ENCODE results near the gene PCGF3. TPM values are rescaled to one million over a fixed set of nuclear protein-coding genes. Genes with fewer than 3 reads are reported as not detected.
"Not testable (repeated sequence)": the region's sequence is repeated elsewhere in the genome, so short reads cannot be mapped to it uniquely, and the experiment has no call there.

The PCGF3 gene
- total RNA-seq, 1 donor from 2014 or later = 58.5 TPM

DNA sequence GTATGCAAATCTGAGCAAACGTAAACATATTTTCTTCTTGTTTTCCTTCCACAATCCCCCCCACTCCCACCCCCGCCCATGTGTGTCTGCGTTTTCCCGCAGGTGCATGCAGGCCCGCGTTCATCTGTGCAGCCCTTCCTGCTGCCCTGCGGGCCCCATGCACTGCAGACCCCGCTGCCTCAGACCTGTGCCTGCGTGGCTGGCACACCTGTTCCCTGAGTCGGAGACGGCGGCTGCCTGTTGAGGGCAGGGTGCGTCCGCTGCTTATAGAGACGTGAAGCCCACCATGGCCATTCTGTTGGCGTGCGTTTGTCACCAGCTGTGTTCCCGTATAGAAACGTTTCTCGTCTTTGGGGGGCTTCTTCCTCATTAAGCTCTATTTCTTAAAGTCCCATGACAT, 51.5 kb downstream of the PCGF3 start:
- TF ChIP-seq, protein P1, sequence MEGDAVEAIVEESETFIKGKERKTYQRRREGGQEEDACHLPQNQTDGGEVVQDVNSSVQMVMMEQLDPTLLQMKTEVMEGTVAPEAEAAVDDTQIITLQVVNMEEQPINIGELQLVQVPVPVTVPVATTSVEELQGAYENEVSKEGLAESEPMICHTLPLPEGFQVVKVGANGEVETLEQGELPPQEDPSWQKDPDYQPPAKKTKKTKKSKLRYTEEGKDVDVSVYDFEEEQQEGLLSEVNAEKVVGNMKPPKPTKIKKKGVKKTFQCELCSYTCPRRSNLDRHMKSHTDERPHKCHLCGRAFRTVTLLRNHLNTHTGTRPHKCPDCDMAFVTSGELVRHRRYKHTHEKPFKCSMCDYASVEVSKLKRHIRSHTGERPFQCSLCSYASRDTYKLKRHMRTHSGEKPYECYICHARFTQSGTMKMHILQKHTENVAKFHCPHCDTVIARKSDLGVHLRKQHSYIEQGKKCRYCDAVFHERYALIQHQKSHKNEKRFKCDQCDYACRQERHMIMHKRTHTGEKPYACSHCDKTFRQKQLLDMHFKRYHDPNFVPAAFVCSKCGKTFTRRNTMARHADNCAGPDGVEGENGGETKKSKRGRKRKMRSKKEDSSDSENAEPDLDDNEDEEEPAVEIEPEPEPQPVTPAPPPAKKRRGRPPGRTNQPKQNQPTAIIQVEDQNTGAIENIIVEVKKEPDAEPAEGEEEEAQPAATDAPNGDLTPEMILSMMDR (IDR thresholded peaks at IDR 0.05; ENCODE audit: insufficient read depth, low read length, poor library complexity, severe bottlenecking) = no peak
- H3K36me3 ChIP-seq (ENCODE audit: control insufficient read depth, insufficient read depth, low read length) = peaks cover 2% of the 10 kb centered on the region
- no peak for DNase-seq (ENCODE audit: low read depth)

DNA sequence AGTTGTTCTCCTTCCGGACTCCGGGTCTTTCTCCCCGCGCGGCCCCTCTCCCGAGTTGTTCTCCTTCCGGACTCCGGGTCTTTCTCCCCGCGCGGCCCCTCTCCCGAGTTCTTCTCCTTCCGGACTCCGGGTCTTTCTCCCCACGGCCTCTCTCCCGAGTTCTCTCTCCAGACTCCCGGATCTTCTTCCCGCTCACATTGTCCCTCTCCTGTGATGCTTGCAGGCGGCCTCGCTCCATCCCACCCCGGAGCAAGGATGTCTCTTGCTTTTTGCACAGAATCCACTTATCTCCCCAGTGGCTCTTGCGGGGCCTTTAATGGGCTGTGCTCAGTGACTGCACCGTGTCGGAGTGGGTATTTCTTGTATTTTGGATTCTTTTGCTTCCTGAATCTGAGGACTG, 54.2 kb downstream of the PCGF3 start:
- H3K36me3 ChIP-seq (ENCODE audit: control insufficient read depth, insufficient read depth, low read length); DNase-seq (ENCODE audit: low read depth); H3K4me3 ChIP-seq (ENCODE audit: low read depth, low read length); H3K27me3 ChIP-seq (ENCODE audit: control insufficient read depth, insufficient read depth, low read length): not testable (repeated sequence)

More for the DNA sequence above, 51.5 kb downstream of the PCGF3 start:
- Histone ChIP-seq H3K4me3 (ENCODE audit: low read depth, low read length) (no peak overlapping the region), H3K27me3 (ENCODE audit: control insufficient read depth, insufficient read depth, low read length) (no peaks in the 10 kb centered on the region)

DNA sequence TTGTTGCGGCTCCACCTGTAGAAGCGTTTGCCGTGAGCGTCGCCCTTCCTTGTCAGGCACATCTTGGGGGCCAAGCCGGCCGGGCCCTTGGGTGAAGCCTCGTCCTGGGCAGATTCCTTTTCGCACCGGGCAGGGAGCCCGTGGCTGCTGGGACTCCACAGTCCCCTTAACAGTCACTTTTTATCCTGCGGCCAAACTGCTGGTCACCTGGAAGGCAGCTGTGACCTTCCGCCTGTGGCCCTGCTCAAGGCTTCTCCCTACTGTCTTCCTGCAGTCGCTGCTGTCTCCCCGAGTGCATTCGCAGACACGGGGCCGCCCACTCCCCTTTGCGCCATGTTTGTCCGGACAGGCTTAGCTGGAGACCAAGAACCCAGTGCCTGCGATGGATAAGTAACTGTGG, 55.0 kb downstream of the PCGF3 start:
- Histone ChIP-seq H3K27me3 (ENCODE audit: control insufficient read depth, insufficient read depth, low read length) (no peaks in the 10 kb centered on the region), H3K4me3 (ENCODE audit: low read depth, low read length) (no peak overlapping the region), H3K36me3 (ENCODE audit: control insufficient read depth, insufficient read depth, low read length) (peaks cover 4% of the 10 kb centered on the region)
- TF ChIP-seq, protein P1 (IDR thresholded peaks at IDR 0.05; ENCODE audit: insufficient read depth, low read length, poor library complexity, severe bottlenecking) = no peak
- no peak for DNase-seq (ENCODE audit: low read depth)

DNA sequence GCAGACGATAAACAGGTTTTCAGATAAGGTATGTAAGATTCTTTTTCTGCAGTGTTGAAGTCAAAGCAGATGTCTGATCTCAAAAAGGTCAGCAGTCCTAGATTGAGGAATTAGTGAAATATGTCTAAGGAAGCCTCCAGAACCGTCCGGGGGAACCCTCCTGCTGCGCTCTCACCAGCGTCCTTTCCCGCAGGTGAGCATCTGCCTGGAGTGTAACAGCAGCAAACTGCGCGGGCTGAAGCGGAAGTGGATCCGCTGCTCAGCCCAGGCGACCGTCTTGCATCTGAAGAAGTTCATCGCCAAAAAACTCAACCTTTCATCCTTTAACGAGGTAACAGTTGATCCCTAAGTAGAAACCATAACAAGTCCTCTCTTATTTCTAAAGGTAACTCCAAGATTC, 55.5 kb downstream of the PCGF3 start:
- TF ChIP-seq, protein P1 (IDR thresholded peaks at IDR 0.05; ENCODE audit: insufficient read depth, low read length, poor library complexity, severe bottlenecking) = no peak
- no peak for DNase-seq (ENCODE audit: low read depth)
- Histone ChIP-seq H3K36me3 (ENCODE audit: control insufficient read depth, insufficient read depth, low read length) (peaks cover 5% of the 10 kb centered on the region), H3K27me3 (ENCODE audit: control insufficient read depth, insufficient read depth, low read length) (no peaks in the 10 kb centered on the region), H3K4me3 (ENCODE audit: low read depth, low read length) (no peak overlapping the region)

DNA sequence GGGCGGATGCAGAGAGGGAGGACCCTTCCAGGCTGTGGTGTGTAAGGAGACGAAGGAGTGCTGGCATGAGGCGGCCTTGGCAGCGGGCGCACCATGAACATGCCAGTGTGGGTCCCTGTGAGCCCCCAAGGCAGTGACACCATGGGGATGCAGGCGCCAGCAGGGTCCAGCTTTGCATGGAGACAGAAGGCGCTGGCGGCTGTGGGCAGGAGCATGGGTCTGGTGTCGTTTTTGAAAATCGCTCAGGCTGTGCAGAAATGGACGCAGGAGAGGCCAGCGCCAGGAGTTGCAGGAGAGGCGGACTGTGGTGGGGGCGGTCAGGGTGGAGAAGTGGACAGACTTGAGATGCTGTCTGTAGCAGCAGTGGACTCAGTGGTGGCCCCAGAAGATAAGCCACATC, 56.1 kb downstream of the PCGF3 start:
- TF ChIP-seq, protein P1 (IDR thresholded peaks at IDR 0.05; ENCODE audit: insufficient read depth, low read length, poor library complexity, severe bottlenecking) = no peak
- Histone ChIP-seq H3K4me3 (ENCODE audit: low read depth, low read length) (no peak overlapping the region), H3K36me3 (ENCODE audit: control insufficient read depth, insufficient read depth, low read length) (peaks cover 5% of the 10 kb centered on the region), H3K27me3 (ENCODE audit: control insufficient read depth, insufficient read depth, low read length) (no peaks in the 10 kb centered on the region)
- DNase-seq (ENCODE audit: low read depth) = no peak

DNA sequence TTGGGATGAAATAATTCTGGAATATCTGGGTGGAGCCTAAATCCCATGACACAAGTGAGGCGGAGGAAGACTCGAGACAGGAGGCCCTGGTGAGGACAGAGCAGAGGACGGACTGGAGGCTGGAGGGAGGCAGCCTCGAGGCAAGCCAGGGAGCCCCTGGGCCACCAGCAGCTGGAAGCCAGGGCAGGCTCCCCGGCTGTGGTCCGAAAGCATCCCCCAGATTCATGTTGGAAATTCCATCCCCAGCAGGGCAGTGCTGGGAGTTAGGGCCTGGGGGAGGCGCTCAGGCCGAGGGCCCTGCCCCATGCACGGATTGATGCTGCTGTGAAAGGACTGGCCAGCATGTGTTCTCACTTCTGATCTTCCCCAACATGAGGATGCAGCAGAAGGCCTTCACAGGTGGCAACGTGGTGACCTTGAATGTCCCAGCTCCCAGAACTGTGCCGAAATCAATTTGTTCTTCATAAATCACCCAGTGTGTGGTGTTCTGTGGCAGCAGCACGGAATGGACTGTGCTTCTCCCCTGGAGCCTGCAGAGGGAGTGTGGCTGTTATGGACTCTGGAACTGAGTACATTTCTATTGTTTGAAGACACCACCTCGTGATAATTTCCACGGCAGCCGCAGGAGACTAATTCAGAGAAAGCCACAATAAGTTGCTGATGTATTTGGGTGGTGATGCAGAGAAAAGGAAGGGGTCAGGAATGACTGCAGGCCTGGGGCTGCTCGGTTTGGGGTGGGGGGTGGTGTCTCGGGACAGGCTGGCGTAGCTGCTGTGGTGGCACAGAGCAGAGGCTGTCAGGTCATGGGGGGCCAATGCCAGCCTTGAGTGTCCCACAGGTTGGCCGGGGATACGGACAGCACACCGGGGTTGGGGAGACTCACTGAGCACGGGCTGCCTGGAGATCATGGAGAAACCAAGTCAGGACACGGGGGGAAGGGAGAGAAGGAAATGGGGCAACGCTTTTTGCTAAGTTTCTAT, 56.9 kb downstream of the PCGF3 start:
- TF ChIP-seq, protein P1 (IDR thresholded peaks at IDR 0.05; ENCODE audit: insufficient read depth, low read length, poor library complexity, severe bottlenecking) = peak; percentile 44
- Histone ChIP-seq H3K4me3 (ENCODE audit: low read depth, low read length) (no peak overlapping the region), H3K36me3 (ENCODE audit: control insufficient read depth, insufficient read depth, low read length) (peaks cover 5% of the 10 kb centered on the region), H3K27me3 (ENCODE audit: control insufficient read depth, insufficient read depth, low read length) (no peaks in the 10 kb centered on the region)
- no peak for DNase-seq (ENCODE audit: low read depth)

Measured in kidney epithelial cell (primary cell).